K562 (cell line): ENCODE results near the gene OBSCN. TPM values are rescaled to one million over a fixed set of nuclear protein-coding genes. Genes with fewer than 3 reads are reported as not detected.

Experiments
- ATAC-seq: fragments of 200-7000 bp; cut with Tn5 transposase; 3 replicates; pipeline ENCODE4 v1.9.1; 2020; ENCODE audit warnings: moderate library complexity
- BruUV-seq: library from RNA; stranded (reverse); fragments of 400-500 nt; replicated peaks from 2 replicates; lab custom pipeline; 2021; lab: Mats Ljungman, UMichigan
- CTCF ChIA-PET: fragments of 300-600 bp; formaldehyde crosslinking; extraction: SDS; loops from one replicate; lab custom pipeline; 2021; ENCODE audit warnings: low intra/inter-chr PET ratio; lab: Yijun Ruan, JAX
- POLR2A ChIA-PET: fragments of 300-600, 350-650 bp; sonication (Branson Sonifier 250); formaldehyde crosslinking; extraction: SDS; loops from one replicate; lab custom pipeline; 2021; ENCODE audit warnings: antibody characterized with exemption, inconsistent platforms; lab: Yijun Ruan, JAX
- DNase-seq, 4 experiments: peaks; one replicate each; pipeline versions ENCODE4 v3.0.0 to v3.0.0-alpha.2; 2011 to 2018; ENCODE audit warnings: low spot score in 3 of 4, mixed read lengths in 3 of 4; ENCODE audit errors: extremely low read depth in 1 of 4
- FAIRE-seq: peaks from 2 replicates; lab custom pipeline; 2011; peaks lifted over from hg19 to GRCh38; lab: Jason Lieb, UNC
- H2AFZ ChIP-seq: 2 replicates; pipeline ENCODE4 v1.6.0; 2011; ENCODE audit warnings: low read depth, low read length, control low read depth, inconsistent platforms
- H3K27ac ChIP-seq: fragments of 200-600 bp; 3 replicates; pipeline ENCODE4 v1.8.0; 2011; ENCODE audit warnings: low read depth, mild to moderate bottlenecking, control low read depth, inconsistent platforms, low read length, moderate library complexity, mixed read lengths; ENCODE audit errors: extremely low read depth
- H3K27me3 ChIP-seq, 2 experiments: fragments of 300-600 bp in 1 of 2; 2 replicates in 1 of 2; 3 replicates in 1 of 2; pipeline versions ENCODE4 v1.6.0 to v1.8.0; 2011; ENCODE audit warnings: inconsistent platforms in 2 of 2, low read length in 2 of 2, mild to moderate bottlenecking in 1 of 2, mixed read lengths in 1 of 2, moderate library complexity in 1 of 2; ENCODE audit not compliant: control insufficient read depth in 2 of 2, insufficient read depth in 2 of 2
- H3K36me3 ChIP-seq: fragments of 300-600 bp; 3 replicates; pipeline ENCODE4 v1.8.0; 2011; ENCODE audit warnings: mild to moderate bottlenecking, low read length, inconsistent platforms; ENCODE audit not compliant: control insufficient read depth, insufficient read depth
- H3K4me1 ChIP-seq, 2 experiments: fragments of 200-600 bp in 1 of 2; replicated peaks in 1 of 2; 2 replicates in 1 of 2; 3 replicates in 1 of 2; pipeline versions ENCODE4 v1.5.1 to v1.8.0; 2011; ENCODE audit warnings: inconsistent platforms in 2 of 2, low read length in 2 of 2, mild to moderate bottlenecking in 1 of 2, mixed read lengths in 1 of 2, moderate library complexity in 1 of 2; ENCODE audit not compliant: control insufficient read depth in 2 of 2, insufficient read depth in 2 of 2
- H3K4me2 ChIP-seq: 2 replicates; pipeline ENCODE4 v1.6.1; 2011; ENCODE audit warnings: low read length, control low read depth, inconsistent platforms, mixed read lengths; ENCODE audit not compliant: insufficient read depth
- H3K4me3 ChIP-seq: fragments of 200-600 bp; sonication (generic), shearing (Covaris generic); 2 replicates; pipeline ENCODE4 v1.5.1; 2016; ENCODE audit warnings: control low read depth, inconsistent platforms
- H3K79me2 ChIP-seq: fragments of 200-600 bp; 3 replicates; pipeline ENCODE4 v1.8.0; 2011; ENCODE audit warnings: low read length, inconsistent platforms; ENCODE audit not compliant: control insufficient read depth, insufficient read depth
- H3K9ac ChIP-seq, 2 experiments: 2 replicates each; pipeline versions ENCODE4 v1.6.0 to v1.6.1; 2011; ENCODE audit warnings: low read depth in 2 of 2, low read length in 2 of 2, control low read depth in 1 of 2, inconsistent platforms in 1 of 2, mild to moderate bottlenecking in 1 of 2, mixed read lengths in 1 of 2; ENCODE audit not compliant: insufficient read depth in 1 of 2
- H3K9me1 ChIP-seq: one replicate; pipeline ENCODE4 v1.6.0; 2011; ENCODE audit warnings: inconsistent platforms, mild to moderate bottlenecking, low read length, moderate library complexity; ENCODE audit not compliant: control insufficient read depth, insufficient read depth
- H3K9me3 ChIP-seq: replicated peaks from 2 replicates; pipeline ENCODE4 v1.5.1; 2011; ENCODE audit warnings: low read depth, low read length, inconsistent platforms; ENCODE audit not compliant: control insufficient read depth, insufficient read depth
- H4K20me1 ChIP-seq: replicated peaks from 2 replicates; pipeline ENCODE4 v1.6.1; 2011; ENCODE audit warnings: low read length, inconsistent platforms, mixed read lengths; ENCODE audit not compliant: control insufficient read depth, insufficient read depth
- KAT2B ChIP-seq: IDR thresholded peaks from one replicate; pipeline ENCODE4 v1.6.1; 2012; ENCODE audit warnings: low read depth, mild to moderate bottlenecking, control low read depth, inconsistent platforms, low read length, moderate library complexity
- NEUROD1 ChIP-seq: fragments of 150-350 bp; IDR thresholded peaks from 2 replicates; pipeline ENCODE4 v1.6.1; 2014; ENCODE audit warnings: borderline replicate concordance, low read length, low read depth; ENCODE audit not compliant: partially characterized antibody
- PKNOX1 ChIP-seq: fragments of 450-650 bp; IDR thresholded peaks from 2 replicates; pipeline ENCODE4 v1.6.1; 2016
- TCF7 ChIP-seq: sonication (generic); IDR thresholded peaks from 2 replicates; pipeline ENCODE4 v1.6.1; 2016; ENCODE audit warnings: antibody characterized with exemption, borderline replicate concordance
- TRIM24 ChIP-seq, 2 experiments: fragments of 450-650 bp; IDR thresholded peaks; 2 replicates each; pipeline ENCODE4 v1.6.1; 2016
- ZBTB1 ChIP-seq: sonication (generic); formaldehyde crosslinking; IDR thresholded peaks from 2 replicates; pipeline ENCODE4 v1.8.1; 2023; ENCODE audit warnings: missing genetic modification reagents, low read depth, mild to moderate bottlenecking, borderline replicate concordance
- ZKSCAN8 ChIP-seq: fragments of 200-800 bp; sonication (Bioruptor generic); IDR thresholded peaks from 2 replicates; pipeline ENCODE4 v1.6.1; 2016; ENCODE audit warnings: missing genetic modification characterization, missing compliant biosample characterization
- ZNF175 ChIP-seq: fragments of 200-800 bp; sonication (Bioruptor generic); IDR thresholded peaks from 2 replicates; pipeline ENCODE4 v1.6.1; 2016; ENCODE audit warnings: low read depth, mild to moderate bottlenecking, missing genetic modification characterization, missing compliant biosample characterization
- WGBS: fragments of 100-300 bp; shearing (Covaris generic); methylation state at CpG from one replicate; pipeline ENCODE4 v1.1.6; 2016; ENCODE audit warnings: low coverage, mixed read lengths; ENCODE audit not compliant: insufficient coverage; ENCODE audit errors: missing lambda C conversion rate; 5-methylcytosine and 5-hydroxymethylcytosine counted together
- in situ Hi-C: fragments of 300-500 bp; cut with MboI; formaldehyde crosslinking; loops from 4 replicates; pipeline ENCODE4 v1.15.0; 2018; ENCODE audit warnings: inconsistent platforms, mixed read lengths
- intact Hi-C: fragments of 100-400 bp; cut with micrococcal nuclease; formaldehyde crosslinking; loops from 2 replicates; pipeline ENCODE4 v1.14.2; 2022
- polyA plus RNA-seq, 8 experiments: library from polyadenylated mRNA; depleted of rRNA in 4 of 8; stranded (reverse) in 5 of 8; unstranded in 3 of 8; fragments of >200 nt; fragmentation: Nextera tagmentation in 2 of 8; fragmentation: Illumina TruSeq in 1 of 8; extraction: Ambion mirVana in 2 of 8; extraction: Trizol in 1 of 8; gene quantifications; 2 replicates each; pipeline versions ENCODE4 v1.2.1 to v1.2.3, GENCODE V29; 2011 to 2014; ENCODE audit warnings: inconsistent platforms in 1 of 8, missing spikeins in 1 of 8
- total RNA-seq, 7 experiments: library from RNA; depleted of rRNA in 6 of 7; stranded (reverse); fragments of >200 nt in 6 of 7; fragmentation: Illumina TruSeq in 2 of 7; extraction: Trizol in 2 of 7; gene quantifications; 2 replicates each; pipeline versions ENCODE4 v1.2.1 to v1.2.3, GENCODE V29; 2011 to 2021; ENCODE audit warnings: low replicate concordance in 1 of 7

OBSCN gene
- total and polyA plus RNA-seq, 9 of the 15 experiments (the other 6 are each of a cell fraction or from before 2014, with no cell fraction given), result 0.18 to 19.7 (median 3.6) TPM

GRCh38 chr1:228284521-228284920 is 76.7 kb downstream of the OBSCN start:
- TF ChIP-seq KAT2B, result no peak
- no peak for TF ChIP-seq TCF7
- no peak for TF ChIP-seq TRIM24 (IDR thresholded peaks at IDR 0.05)
- no peak for TF ChIP-seq ZKSCAN8 (CRISPR knock-in tag)
- no peak for TF ChIP-seq ZBTB1
- TF ChIP-seq ZNF175 (CRISPR knock-in tag), result no peak
- peak; percentile 79 for TF ChIP-seq PKNOX1
- no peak for TF ChIP-seq NEUROD1
- TF ChIP-seq, all 486 proteins: peak for 1
- no peaks in the 10 kb centered on the region; the same call in 1 of the 2 replicates for H4K20me1 ChIP-seq
- ATAC-seq (no peak), FAIRE-seq (peak; percentile 54), DNase-seq (no peak)
- H3K9me1 ChIP-seq, result no peaks in the 10 kb centered on the region
- in situ Hi-C loops (no loop called here), intact Hi-C loops (no loop called here)
- no peak overlapping the region for H3K27ac ChIP-seq
- ChIA-PET CTCF (no interaction called here), POLR2A (interaction anchor here (1.0 kb wide), 1 partner anchor 9 kb away, joined by 3 read pairs; no protein-coding TSS in a partner anchor)
- H3K4me3 ChIP-seq, result no peak overlapping the region
- no peak overlapping the region for H2AFZ ChIP-seq
- H3K79me2 ChIP-seq, result no peaks in the 10 kb centered on the region
- 28% methylated on average over 6 of the region's 6 CpGs for WGBS
- H3K4me2 ChIP-seq, result no peak overlapping the region
- H3K36me3 ChIP-seq, result no peaks in the 10 kb centered on the region
- no peak overlapping the region for H3K9ac ChIP-seq
- peaks cover 27 to 35% of the 10 kb centered on the region in 2 experiments; a peak in 4 of 5 replicates for H3K27me3 ChIP-seq
- peaks cover 0 to 47% of the 10 kb centered on the region in 2 experiments; a peak in 2 of 5 replicates for H3K4me1 ChIP-seq
- no peaks in the 10 kb centered on the region for H3K9me3 ChIP-seq
- no TSS peak for BruUV-seq
